ENCODE data around the gene NKAPL. TPM values are rescaled to one million over a fixed set of nuclear protein-coding genes. Genes with fewer than 3 reads are reported as not detected.

NKAPL gene
- total RNA-seq, 2 donors from 2014 or later: not detected

GRCh38 chr6:28235912-28236452, 23.1 kb upstream of the NKAPL start:
- no peak for ATAC-seq
- Mint-ChIP-seq H3K27ac (no peak overlapping the region), H3K36me3 (peaks cover 0 to 7% of the 10 kb centered on the region in 2 donors), H3K9me3 (no peaks in the 10 kb centered on the region)
- no peak for DNase-seq (ENCODE audit: low spot score in 2 of 2)

GRCh38 chr6:28239636-28240035, 19.5 kb upstream of the NKAPL start:
- Mint-ChIP-seq H3K36me3 (peaks cover 0 to 5% of the 10 kb centered on the region in 2 donors), H3K27ac (no peak overlapping the region), H3K9me3 (no peaks in the 10 kb centered on the region)
- no peak for ATAC-seq
- no peak for DNase-seq (ENCODE audit: low spot score in 2 of 2)

- peaks cover 6 to 13% of the 10 kb centered on the region in 2 donors for H3K36me3 Mint-ChIP-seq
- no peak overlapping the region for H3K27ac Mint-ChIP-seq
- ATAC-seq: no peak
- no peaks in the 10 kb centered on the region for H3K9me3 Mint-ChIP-seq
- DNase-seq (ENCODE audit: low spot score in 2 of 2): no peak
Measured at GRCh38 chr6:28240471-28240870, 18.6 kb upstream of the NKAPL start.

- Mint-ChIP-seq H3K36me3 (peaks cover 22 to 29% of the 10 kb centered on the region in 2 donors), H3K27ac (no peak overlapping the region), H3K9me3 (no peaks in the 10 kb centered on the region)
- ATAC-seq (no peak), DNase-seq (ENCODE audit: low spot score in 2 of 2) (no peak)
Measured at GRCh38 chr6:28243946-28244345, 15.2 kb upstream of the NKAPL start.

- Mint-ChIP-seq H3K36me3 (peaks cover 22 to 29% of the 10 kb centered on the region in 2 donors), H3K9me3 (no peaks in the 10 kb centered on the region), H3K27ac (no peak overlapping the region)
- no peak for ATAC-seq
- DNase-seq (ENCODE audit: low spot score in 2 of 2): no peak
Measured at GRCh38 chr6:28245206-28245941, 13.7 kb upstream of the NKAPL start.

- no peak for ATAC-seq
- Mint-ChIP-seq H3K27ac (no peak overlapping the region), H3K9me3 (peaks cover 0 to 5% of the 10 kb centered on the region in 2 donors), H3K36me3 (peaks cover 30 to 37% of the 10 kb centered on the region in 2 donors)
- no peak for DNase-seq (ENCODE audit: low spot score in 2 of 2)
Measured at GRCh38 chr6:28248916-28249315, 10.2 kb upstream of the NKAPL start.

GRCh38 chr6:28250747-28251146, 8.3 kb upstream of the NKAPL start:
- Mint-ChIP-seq H3K27ac (no peak overlapping the region), H3K36me3 (peaks cover 22 to 23% of the 10 kb centered on the region in 2 donors), H3K9me3 (peaks cover 0 to 5% of the 10 kb centered on the region in 2 donors)
- DNase-seq (ENCODE audit: low spot score in 2 of 2): no peak
- ATAC-seq: no peak

GRCh38 chr6:28251661-28252008, 7.5 kb upstream of the NKAPL start:
- H3K9me3 Mint-ChIP-seq: peaks cover 0 to 5% of the 10 kb centered on the region in 2 donors
- H3K27ac Mint-ChIP-seq: peak overlapping the region; percentile 85 to 98
- ATAC-seq (peak; percentile 74), DNase-seq (ENCODE audit: low spot score in 2 of 2) (peak; percentile 34 to 58)
- H3K36me3 Mint-ChIP-seq: peaks cover 13 to 15% of the 10 kb centered on the region in 2 donors

GRCh38 chr6:28252009-28252975, 6.8 kb upstream of the NKAPL start, which contains the start of gene ZKSCAN4:
ZKSCAN4 (minus strand) TSS chr6:28252269; CDS start chr6:28251980, 289 bp downstream.
- peaks cover 13 to 15% of the 10 kb centered on the region in 2 donors for H3K36me3 Mint-ChIP-seq
- peak in 1 of 2 donors; percentile 78 for DNase-seq (ENCODE audit: low spot score in 2 of 2)
- ATAC-seq: peak; percentile 66 to 86
- peaks cover 0 to 5% of the 10 kb centered on the region in 2 donors for H3K9me3 Mint-ChIP-seq
- H3K27ac Mint-ChIP-seq: peak within 1 kb of the TSS; percentile 85 to 98

- no peak for DNase-seq (ENCODE audit: low spot score in 2 of 2)
- ATAC-seq: peak; percentile 55 to 57
Measured at GRCh38 chr6:28254121-28254519, 5.0 kb upstream of the NKAPL start.

GRCh38 chr6:28257042-28257441, 2.1 kb upstream of the NKAPL start:
- DNase-seq (ENCODE audit: low spot score in 2 of 2): no peak
- Mint-ChIP-seq H3K36me3 (peaks cover 21 to 22% of the 10 kb centered on the region in 2 donors), H3K27ac (no peak overlapping the region), H3K9me3 (peaks cover 17 to 19% of the 10 kb centered on the region in 2 donors)
- no peak for ATAC-seq

More at GRCh38 chr6:28254121-28254519, 5.0 kb upstream of the NKAPL start:
- Mint-ChIP-seq H3K36me3 (peaks cover 21 to 23% of the 10 kb centered on the region in 2 donors), H3K27ac (no peak overlapping the region), H3K9me3 (peaks cover 10 to 12% of the 10 kb centered on the region in 2 donors)

GRCh38 chr6:28263922-28264321, 4.8 kb downstream of the NKAPL start:
- ATAC-seq: no peak
- no peak overlapping the region for H3K27ac Mint-ChIP-seq
- peaks cover 8% of the 10 kb centered on the region in 2 donors for H3K36me3 Mint-ChIP-seq

GRCh38 chr6:28264834-28265401, 5.8 kb downstream of the NKAPL start:
- no peaks in the 10 kb centered on the region for H3K36me3 Mint-ChIP-seq
- peaks cover 0 to 4% of the 10 kb centered on the region in 2 donors for H3K9me3 Mint-ChIP-seq
- no peak overlapping the region for H3K27ac Mint-ChIP-seq
- DNase-seq (ENCODE audit: low spot score in 2 of 2): no peak
- no peak for ATAC-seq

More at GRCh38 chr6:28263922-28264321, 4.8 kb downstream of the NKAPL start:
- H3K9me3 Mint-ChIP-seq: peaks cover 6 to 9% of the 10 kb centered on the region in 2 donors
- no peak for DNase-seq (ENCODE audit: low spot score in 2 of 2)

GRCh38 chr6:28266563-28266961, 7.5 kb downstream of the NKAPL start:
- ATAC-seq (no peak), DNase-seq (ENCODE audit: low spot score in 2 of 2) (no peak)
- Mint-ChIP-seq H3K27ac (peak overlapping the region in 1 of 2 donors; percentile 59), H3K36me3 (no peaks in the 10 kb centered on the region), H3K9me3 (no peaks in the 10 kb centered on the region)

- ATAC-seq (peak; percentile 92 to 96), DNase-seq (ENCODE audit: low spot score in 2 of 2) (peak; percentile 75 to 86)
- Mint-ChIP-seq H3K36me3 (no peaks in the 10 kb centered on the region), H3K9me3 (no peaks in the 10 kb centered on the region), H3K27ac (peak within 1 kb of the TSS in 1 of 2 donors; percentile 59)
Measured at GRCh38 chr6:28266962-28267694, 8.0 kb downstream of the NKAPL start, which contains the start of gene ZSCAN26. ZSCAN26 (plus strand) TSS chr6:28267143; CDS start chr6:28271920, 4,777 bp downstream.

- Mint-ChIP-seq H3K9me3 (no peaks in the 10 kb centered on the region), H3K27ac (no peak overlapping the region), H3K36me3 (no peaks in the 10 kb centered on the region)
- ATAC-seq: no peak
- no peak for DNase-seq (ENCODE audit: low spot score in 2 of 2)
Measured at GRCh38 chr6:28267695-28268059, 8.6 kb downstream of the NKAPL start.
